HPDE6-E6E7 (cell line): ENCODE data around the gene ARHGAP35.
"Not testable (repeated sequence)": the region's sequence is repeated elsewhere in the genome, so short reads cannot be mapped to it uniquely, and the experiment has no call there.

ENCODE experiments used
- DNase-seq: peaks from one replicate; pipeline ENCODE4 v3.0.0; 2011; ENCODE audit warnings: missing footprints; ENCODE audit errors: extremely low spot score

ARHGAP35 gene

DNA sequence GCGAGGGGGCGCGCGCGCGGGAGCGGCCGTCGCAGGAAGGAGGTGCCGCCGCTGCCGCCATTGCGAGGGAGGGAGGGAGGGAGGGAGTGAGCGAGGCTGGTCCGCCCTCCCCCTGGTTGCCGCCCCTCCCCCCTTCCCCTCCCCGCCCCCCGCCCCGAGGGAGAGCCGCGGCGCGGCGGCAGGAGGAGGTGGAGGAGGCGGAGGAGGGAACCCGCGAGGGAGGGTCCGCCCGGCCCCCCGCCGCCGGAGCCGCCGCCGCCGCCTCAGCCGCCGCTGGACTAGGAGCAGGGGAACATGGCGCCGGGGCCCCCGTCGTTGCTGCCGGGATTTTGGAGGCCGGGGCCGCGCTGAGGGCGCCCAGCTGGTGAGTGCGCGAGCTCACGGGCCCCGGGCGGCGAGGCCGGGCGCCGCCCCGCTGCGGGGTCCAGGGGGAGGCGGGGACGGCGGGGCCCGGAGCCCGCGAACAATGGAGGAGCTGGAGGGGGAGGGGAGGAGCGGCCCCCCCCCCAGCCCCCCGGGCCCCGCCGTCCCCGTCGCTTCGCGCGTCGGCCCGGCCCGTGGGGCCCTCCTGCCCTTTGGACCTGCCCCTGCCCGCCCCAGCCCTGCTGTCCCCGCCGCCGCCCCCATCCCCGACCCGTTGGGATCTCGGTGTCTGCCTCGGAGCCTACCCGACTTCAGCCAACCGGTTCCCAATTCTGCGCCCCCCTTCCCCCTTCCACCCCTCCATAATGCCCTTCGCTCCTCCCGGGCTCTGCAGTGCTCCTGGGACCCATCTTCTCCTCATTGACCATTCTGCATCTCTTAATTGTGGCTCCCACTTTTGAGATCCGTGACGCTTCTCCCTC, at the start of gene ARHGAP35:
TSS of gene ARHGAP35 (plus strand) at position 152 of the 845 bp plus-strand sequence. CDS start 57,679 bp downstream, outside the sequence.
- no peak for DNase-seq

DNA sequence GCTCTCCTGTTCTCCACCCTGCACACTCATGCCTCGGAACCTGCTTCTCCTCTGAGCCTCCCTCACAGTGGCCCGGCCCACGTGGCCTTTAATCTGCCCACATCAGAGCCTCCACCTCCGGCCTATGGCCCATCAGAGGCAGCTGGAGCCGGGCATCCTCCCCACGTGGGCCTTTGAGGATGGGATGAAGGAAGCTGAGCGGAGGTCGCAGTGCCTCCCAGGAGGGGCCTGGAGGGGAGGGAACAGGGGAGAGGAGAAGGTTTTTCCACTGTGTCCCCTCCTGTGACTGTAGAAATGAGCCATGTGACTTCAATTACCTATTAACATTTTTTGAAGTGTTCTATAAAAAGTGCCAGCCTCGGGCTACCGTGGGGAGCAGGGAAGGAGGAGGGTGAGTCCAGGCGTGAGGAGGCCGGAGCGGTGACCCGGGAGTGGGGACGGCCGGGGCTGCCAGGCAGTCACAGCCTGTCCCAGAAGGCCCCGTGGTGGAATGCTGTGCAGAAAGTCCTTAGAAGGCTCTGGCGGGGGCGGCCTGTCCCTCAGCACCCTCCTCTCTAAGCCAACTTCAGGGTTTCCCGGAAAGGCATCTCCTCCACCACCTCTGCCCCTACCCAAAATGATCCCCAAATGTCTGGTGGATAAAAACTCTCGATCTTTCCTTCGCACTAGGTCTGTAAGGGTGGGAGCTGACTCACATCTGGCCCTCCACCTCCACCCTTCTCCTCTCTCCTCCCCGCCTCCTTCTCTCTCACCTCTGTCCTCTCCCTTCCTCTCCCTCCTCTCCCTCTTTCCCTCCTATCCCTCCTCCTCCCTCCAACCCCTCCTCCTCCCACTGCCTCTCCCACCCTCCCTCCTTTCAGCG, 47.6 kb upstream of the ARHGAP35 start:
- DNase-seq, result no peak

- DNase-seq, result no peak
Observed at GRCh38 chr19:46813839-46814358, 46.9 kb upstream of the ARHGAP35 start.

DNA sequence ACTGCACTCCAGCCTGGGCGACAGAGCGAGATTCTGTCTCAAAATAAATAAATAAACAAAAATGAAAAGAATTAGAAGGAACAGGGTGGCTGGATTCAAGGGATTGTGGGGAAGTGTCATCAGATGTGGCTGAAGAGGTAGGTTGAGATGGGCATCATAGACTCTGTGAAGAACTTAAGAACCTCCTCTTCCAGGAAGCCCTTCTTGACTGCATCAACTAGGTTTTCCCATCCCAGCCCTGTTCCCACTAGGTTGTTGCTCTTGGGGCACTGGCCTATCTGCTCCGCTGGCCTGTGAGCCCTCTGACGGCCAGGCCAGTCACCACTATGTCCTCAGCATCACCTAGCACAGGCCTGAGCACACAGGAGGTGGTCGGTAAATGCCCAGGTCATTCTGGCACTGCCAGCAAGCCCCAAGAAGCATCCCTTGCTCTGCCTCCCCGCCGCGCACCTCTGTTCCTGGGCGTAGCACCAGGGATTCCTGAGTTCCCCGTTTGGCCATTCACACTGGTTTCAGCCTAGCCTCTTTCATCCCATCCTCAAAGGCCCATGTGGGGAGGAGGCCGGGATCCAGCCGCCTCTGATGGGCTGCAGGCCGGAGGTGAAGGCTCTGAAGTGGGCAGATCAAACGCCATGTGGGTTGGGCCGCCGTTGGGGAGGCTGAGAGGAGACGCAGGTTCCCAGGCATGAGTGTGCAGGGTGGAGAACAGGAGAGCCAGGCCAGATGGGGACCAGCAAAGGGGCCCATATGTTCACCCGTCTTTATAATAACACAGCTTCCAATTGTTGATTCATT, 44.8 kb upstream of the ARHGAP35 start:
- no peak for DNase-seq

GRCh38 chr19:46818812-46819211, 42.0 kb upstream of the ARHGAP35 start:
- DNase-seq, result no peak

- no peak for DNase-seq
Observed at GRCh38 chr19:46821512-46822409, 39.0 kb upstream of the ARHGAP35 start.

GRCh38 chr19:46822410-46822787, 38.4 kb upstream of the ARHGAP35 start:
- not testable (repeated sequence) for DNase-seq

- DNase-seq, result no peak
Observed at GRCh38 chr19:46823049-46823448, 37.7 kb upstream of the ARHGAP35 start.

DNA sequence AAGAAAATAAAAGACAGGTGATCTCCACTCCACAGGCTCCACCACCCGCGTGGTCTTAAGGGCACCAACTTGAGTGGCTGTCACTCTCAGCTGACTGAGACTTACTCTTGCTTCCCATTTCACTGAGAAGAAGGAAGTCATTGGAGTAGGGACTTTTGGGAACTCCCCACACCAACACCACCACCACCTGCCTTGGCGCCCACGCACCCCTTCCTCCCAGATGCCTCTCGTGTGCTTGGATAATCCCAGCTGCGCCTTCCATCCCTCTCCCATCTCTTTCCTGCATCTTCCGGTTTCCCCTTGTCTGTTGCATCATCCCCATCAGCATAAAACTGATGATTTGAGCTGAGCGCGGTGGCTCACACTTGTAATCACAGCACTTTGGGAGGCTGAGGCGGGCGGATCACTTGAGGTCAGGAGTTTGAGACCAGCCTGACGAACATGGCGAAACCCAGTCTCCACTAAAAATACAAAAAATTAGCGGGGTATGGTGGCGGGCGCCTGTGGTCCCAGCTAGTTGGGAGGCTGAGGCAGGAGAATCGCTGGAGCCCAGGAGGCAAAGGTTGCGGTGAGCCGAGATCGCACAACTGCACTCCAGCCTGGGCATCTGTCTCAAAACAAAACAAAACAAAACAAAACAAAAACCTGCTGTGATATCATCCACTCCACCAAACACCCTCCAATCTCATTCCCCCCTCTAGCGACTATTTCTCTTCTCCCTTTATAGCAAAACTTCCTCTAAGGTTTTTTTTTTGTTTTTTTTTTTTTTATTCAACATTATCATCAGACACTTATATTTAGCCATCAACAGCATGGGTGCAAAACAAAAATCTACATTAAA, 35.7 kb upstream of the ARHGAP35 start:
- DNase-seq, result no peak

GRCh38 chr19:46825731-46826055, 35.1 kb upstream of the ARHGAP35 start:
- DNase-seq, result no peak

DNA sequence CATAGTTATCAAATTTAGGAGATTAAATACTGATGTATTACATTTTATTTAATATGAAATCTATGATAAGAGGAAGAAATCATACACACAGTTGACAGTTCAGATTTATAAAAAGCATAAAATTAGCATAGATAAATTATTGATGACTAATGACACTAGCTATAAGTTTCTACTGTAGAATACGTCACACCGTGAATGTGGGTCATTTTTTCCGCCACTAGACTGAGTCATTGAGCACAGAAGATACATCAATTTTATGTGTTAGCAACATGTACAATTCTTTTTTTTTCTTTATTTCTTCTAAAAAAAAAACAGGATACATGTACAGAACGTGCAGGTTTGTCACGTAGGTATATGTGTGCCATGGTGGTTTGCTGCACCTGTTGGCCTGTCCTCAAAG, 32.3 kb upstream of the ARHGAP35 start:
- no peak for DNase-seq

DNA sequence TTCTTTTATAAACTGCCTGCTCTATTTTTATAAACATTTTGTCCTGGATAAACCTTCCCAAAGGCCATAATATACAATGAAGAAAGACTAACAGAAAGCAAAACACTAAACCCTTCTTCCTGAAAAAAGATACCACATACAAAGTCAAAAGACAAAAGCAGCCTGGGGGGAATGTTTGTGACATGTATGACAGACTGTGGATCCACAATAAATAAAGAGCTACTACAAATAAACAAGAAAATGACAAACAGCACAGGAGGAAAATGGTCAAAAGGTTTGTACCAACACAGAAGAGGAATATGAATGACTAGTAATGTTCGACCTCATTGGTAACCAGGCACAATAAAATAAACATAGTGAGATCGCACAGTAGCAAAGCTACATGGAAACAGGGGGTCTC, 29.9 kb upstream of the ARHGAP35 start:
- DNase-seq, result no peak

- no peak for DNase-seq
Observed at GRCh38 chr19:46834121-46834520, 26.7 kb upstream of the ARHGAP35 start.

GRCh38 chr19:46834984-46835383, 25.8 kb upstream of the ARHGAP35 start:
- DNase-seq, result no peak

- no peak for DNase-seq
Observed at GRCh38 chr19:46838160-46838559, 22.6 kb upstream of the ARHGAP35 start.

DNA sequence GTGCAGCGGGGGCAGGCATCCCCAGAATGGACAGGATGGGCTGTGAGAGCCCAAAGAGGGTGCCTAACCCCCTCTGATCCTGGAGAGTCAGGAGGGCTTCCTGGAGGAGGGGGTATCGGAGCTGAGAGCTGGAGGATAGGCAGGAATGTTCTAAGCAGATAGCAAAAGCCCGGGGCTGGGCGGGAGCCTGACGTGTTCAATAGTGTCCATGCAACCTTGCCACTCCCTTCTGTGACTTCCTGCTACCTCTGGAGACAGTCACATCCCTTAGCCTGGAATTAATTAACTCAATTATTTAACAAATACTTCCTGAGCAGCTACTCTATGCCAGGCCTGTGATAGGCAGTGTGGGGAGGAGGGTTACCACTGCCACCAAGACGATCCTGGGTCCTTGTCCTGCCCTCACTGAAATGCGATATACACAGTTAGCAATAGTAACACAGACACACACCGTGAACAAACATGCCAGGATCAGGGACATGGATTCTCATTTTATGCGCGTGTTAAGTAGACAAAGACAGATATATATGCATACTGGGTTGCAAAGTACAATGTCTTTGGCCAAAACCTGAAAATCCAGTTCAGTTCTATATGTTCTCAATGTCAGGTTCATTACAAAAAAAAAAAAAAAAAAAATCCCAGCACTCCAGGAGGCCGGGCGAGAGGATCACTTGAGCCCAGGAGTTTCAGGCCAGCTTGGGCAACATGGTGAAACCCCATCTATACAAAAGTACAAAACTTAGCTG, 20.9 kb upstream of the ARHGAP35 start:
- DNase-seq, result no peak

DNA sequence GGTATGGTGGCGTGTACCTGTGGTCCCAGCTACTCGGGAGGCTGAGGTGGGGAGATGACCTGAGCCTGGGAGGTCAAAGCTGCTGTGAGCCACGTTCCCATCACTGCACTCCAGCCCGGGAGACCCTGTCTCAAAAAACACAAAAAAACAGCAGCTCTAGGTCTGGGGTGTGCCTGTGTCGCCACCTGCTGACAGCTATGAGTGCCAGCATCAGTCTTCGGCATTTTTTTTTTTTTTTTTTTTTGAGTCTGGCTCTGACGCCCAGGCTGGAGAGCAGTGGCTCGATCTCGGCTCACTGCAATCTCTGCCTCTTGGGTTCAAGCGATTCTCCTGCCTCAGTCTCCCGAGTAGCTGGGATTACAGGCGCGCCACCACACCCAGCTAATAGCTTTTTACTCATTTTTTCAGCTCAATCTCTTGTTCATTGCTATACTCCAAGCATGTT, 20.3 kb upstream of the ARHGAP35 start:
- no peak for DNase-seq

- no peak for DNase-seq
Observed at GRCh38 chr19:46841458-46842083, 19.2 kb upstream of the ARHGAP35 start.

GRCh38 chr19:46842791-46843190, 18.0 kb upstream of the ARHGAP35 start:
- no peak for DNase-seq
